Panc1 (cell line): Measurements from ENCODE around the gene MEGF11. TPM values are rescaled to one million over a fixed set of nuclear protein-coding genes. Genes with fewer than 3 reads are reported as not detected.

ENCODE experiments used
- ATAC-seq: fragments of 200-7000 bp; cut with Tn5 transposase; 2 replicates; pipeline ENCODE4 v1.9.1; 2020; ENCODE audit warnings: mild to moderate bottlenecking, moderate library complexity
- BruUV-seq: library from RNA; stranded (reverse); fragments of 400-500 nt; replicated peaks from 2 replicates; lab custom pipeline; 2021; lab: Mats Ljungman, UMichigan
- CTCF ChIA-PET: fragments of 300-600 bp; sonication (Branson Sonifier 250); formaldehyde crosslinking; loops from one replicate; lab custom pipeline; 2022; ENCODE audit warnings: antibody characterized with exemption; lab: Charles Lee
- POLR2A ChIA-PET: fragments of 300-600 bp; sonication (Branson Sonifier 250); formaldehyde crosslinking; loops from one replicate; lab custom pipeline; 2022; ENCODE audit warnings: antibody characterized with exemption; lab: Charles Lee
- DNase-seq: peaks from one replicate; pipeline ENCODE4 v3.0.0-alpha.2; 2010; ENCODE audit warnings: low read depth, low spot score
- H3K27ac ChIP-seq: 2 replicates; pipeline ENCODE4 v1.5.1; 2011; ENCODE audit warnings: mild to moderate bottlenecking, low read length, inconsistent platforms
- H3K27me3 ChIP-seq: fragments of 200-500 bp; sonication (Bioruptor generic); 2 replicates; pipeline ENCODE4 v1.6.0; 2014; ENCODE audit warnings: low read length, inconsistent platforms; ENCODE audit not compliant: control insufficient read depth, insufficient read depth
- H3K36me3 ChIP-seq: fragments of 200-500 bp; sonication (Bioruptor generic); 2 replicates; pipeline ENCODE4 v1.5.1; 2014; ENCODE audit warnings: inconsistent platforms, mild to moderate bottlenecking, low read length, moderate library complexity; ENCODE audit not compliant: control insufficient read depth, insufficient read depth
- H3K4me1 ChIP-seq: 2 replicates; pipeline ENCODE4 v1.5.1; 2011; ENCODE audit warnings: inconsistent platforms, mild to moderate bottlenecking, low read length, moderate library complexity; ENCODE audit not compliant: control insufficient read depth, insufficient read depth
- H3K4me3 ChIP-seq, 2 experiments: 2 replicates each; pipeline ENCODE4 v1.5.1; 2011 to 2012; ENCODE audit warnings: low read depth in 2 of 2, low read length in 2 of 2, mild to moderate bottlenecking in 2 of 2, inconsistent platforms in 1 of 2, moderate library complexity in 1 of 2
- H3K9me3 ChIP-seq: fragments of 200-500 bp; sonication (Bioruptor generic); 2 replicates; pipeline ENCODE4 v1.5.1; 2014; ENCODE audit warnings: low read depth, mild to moderate bottlenecking, inconsistent platforms, low read length, moderate library complexity; ENCODE audit not compliant: control insufficient read depth, insufficient read depth
- CTCF ChIP-seq: fragments of 450-650 bp; IDR thresholded peaks from 2 replicates; pipeline ENCODE4 v1.5.1; 2017; ENCODE audit warnings: mild to moderate bottlenecking
- POLR2AphosphoS5 ChIP-seq: IDR thresholded peaks from 2 replicates; pipeline ENCODE4 v1.6.1; 2012; ENCODE audit warnings: mild to moderate bottlenecking, low read depth, low read length, moderate library complexity
- REST ChIP-seq, 2 experiments: IDR thresholded peaks; 2 replicates each; pipeline ENCODE4 v1.6.1; 2011 to 2012; ENCODE audit warnings: low read depth in 2 of 2, control low read depth in 1 of 2, low read length in 1 of 2, mild to moderate bottlenecking in 1 of 2, moderate library complexity in 1 of 2; ENCODE audit not compliant: insufficient read depth in 1 of 2
- SIN3A ChIP-seq: IDR thresholded peaks from 2 replicates; pipeline ENCODE4 v1.6.1; 2012; ENCODE audit warnings: low read depth, mild to moderate bottlenecking, low read length, moderate library complexity, borderline replicate concordance; ENCODE audit not compliant: insufficient read depth
- TCF7L2 ChIP-seq: IDR thresholded peaks from 2 replicates; pipeline ENCODE4 v1.6.1; 2011; ENCODE audit warnings: mild to moderate bottlenecking, low read depth, low read length, inconsistent platforms
- in situ Hi-C: cut with HindIII; loops from 2 replicates; pipeline ENCODE4 v1.10.0; 2016; ENCODE audit warnings: low sequenced_read_pairs, low pct_unique_long_range_greater_than_20kb
- intact Hi-C: fragments of 100-400 bp; cut with micrococcal nuclease; formaldehyde crosslinking; loops from one replicate; pipeline ENCODE4 v1.10.0; 2022; ENCODE audit not compliant: unreplicated experiment
- total RNA-seq: library from RNA; stranded (reverse); gene quantifications from one replicate; pipeline ENCODE4 v1.2.1, GENCODE V29; 2021; ENCODE audit not compliant: unreplicated experiment

The MEGF11 gene
- total RNA-seq, 1 experiment from 2014 or later: 0.95 TPM

DNA sequence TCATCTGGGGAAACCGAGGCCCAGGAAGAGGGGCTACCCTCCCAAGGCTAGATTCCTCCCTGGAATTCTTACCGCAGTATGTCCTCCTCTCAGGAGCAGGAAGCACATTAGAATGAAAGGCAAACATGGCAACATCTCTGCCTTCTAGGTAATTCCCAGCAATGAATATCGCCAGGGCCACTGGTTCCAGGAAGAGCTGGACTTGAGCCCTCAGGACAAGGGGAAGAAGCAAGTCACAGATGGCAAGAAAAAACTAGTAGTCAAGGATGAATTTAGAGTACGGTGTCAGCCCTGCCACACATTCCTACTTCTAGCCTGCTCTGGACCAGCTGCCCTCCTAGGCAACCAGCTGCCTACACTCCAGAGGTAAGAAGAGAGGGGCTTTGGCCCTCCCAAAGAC, 42.9 kb downstream of the MEGF11 start:
- Histone ChIP-seq H3K9me3 (0 out of 2 replicates have a peak, but pooled peaks cover 3% of the 10 kb centered on the region), H3K4me3 (no peak overlapping the region), H3K27me3 (peaks cover 6% of the 10 kb centered on the region; the same call in 1 of the 2 replicates), H3K36me3 (no peaks in the 10 kb centered on the region), H3K27ac (no peak overlapping the region), H3K4me1 (no peaks in the 10 kb centered on the region)
- ChIA-PET POLR2A (no interaction called here), CTCF (interaction anchor here (0.7 kb wide), 1 partner anchor 872 kb away, joined by 6 read pairs; no protein-coding TSS in a partner anchor)
- no peak for DNase-seq
- no peak for TF ChIP-seq REST (IDR thresholded peaks at IDR 0.05; ENCODE audit: insufficient read depth in 1 of 2, low read depth in 2 of 2, low read length in 1 of 2)
- no peak for TF ChIP-seq POLR2AphosphoS5
- no peak for TF ChIP-seq TCF7L2
- no peak for TF ChIP-seq CTCF
- TF ChIP-seq SIN3A: no peak
- intact Hi-C loops (no loop called here), in situ Hi-C loops (no loop called here)
- ATAC-seq: no peak
- no TSS peak for BruUV-seq

GRCh38 chr15:66198757-66199156, 54.8 kb downstream of the MEGF11 start:
- ATAC-seq: no peak
- Histone ChIP-seq H3K27me3 (no peaks in the 10 kb centered on the region), H3K27ac (no peak overlapping the region), H3K4me3 (no peak overlapping the region), H3K4me1 (no peaks in the 10 kb centered on the region), H3K36me3 (no peaks in the 10 kb centered on the region), H3K9me3 (no peaks in the 10 kb centered on the region)
- BruUV-seq: no TSS peak
- CTCF ChIA-PET: no interaction called here
- in situ Hi-C loops (no loop called here), intact Hi-C loops (loop anchor here (10.0 kb wide), 1 partner anchor 214 kb away; no protein-coding TSS in a partner anchor)
- no peak for TF ChIP-seq SIN3A
- no peak for TF ChIP-seq REST (IDR thresholded peaks at IDR 0.05; ENCODE audit: insufficient read depth in 1 of 2, low read depth in 2 of 2, low read length in 1 of 2)
- no peak for TF ChIP-seq TCF7L2
- TF ChIP-seq POLR2AphosphoS5: no peak
- no peak for TF ChIP-seq CTCF
- DNase-seq: no peak
- POLR2A ChIA-PET: no interaction called here
